ENCODE measurements around the gene LRP1. TPM values are rescaled to one million over a fixed set of nuclear protein-coding genes. Genes with fewer than 3 reads are reported as not detected.
"Not testable (repeated sequence)": the region's sequence is repeated elsewhere in the genome, so short reads cannot be mapped to it uniquely, and the experiment has no call there.

The LRP1 gene
- total RNA-seq, 1 donor from 2014 or later: 0.95 TPM

- ChIA-PET CTCF (no interaction called here), POLR2A (no interaction called here)
- Mint-ChIP-seq H3K4me1 (peaks cover 6% of the 10 kb centered on the region), H3K27ac (peak overlapping the region; percentile 57), H3K27me3 (no peaks in the 10 kb centered on the region), H3K36me3 (ENCODE audit: low read depth) (no peaks in the 10 kb centered on the region), H3K4me3 (no peak overlapping the region), H3K9me3 (peaks cover 2% of the 10 kb centered on the region)
- intact Hi-C loops (cut with micrococcal nuclease): loop anchor here (10.0 kb wide), 1 partner anchor 335 kb away; the partner anchor contains the start of genes GLI1 and INHBE
- ATAC-seq (ENCODE audit: low read depth) (no peak), DNase-seq (no peak)
- TF ChIP-seq, protein P1, sequence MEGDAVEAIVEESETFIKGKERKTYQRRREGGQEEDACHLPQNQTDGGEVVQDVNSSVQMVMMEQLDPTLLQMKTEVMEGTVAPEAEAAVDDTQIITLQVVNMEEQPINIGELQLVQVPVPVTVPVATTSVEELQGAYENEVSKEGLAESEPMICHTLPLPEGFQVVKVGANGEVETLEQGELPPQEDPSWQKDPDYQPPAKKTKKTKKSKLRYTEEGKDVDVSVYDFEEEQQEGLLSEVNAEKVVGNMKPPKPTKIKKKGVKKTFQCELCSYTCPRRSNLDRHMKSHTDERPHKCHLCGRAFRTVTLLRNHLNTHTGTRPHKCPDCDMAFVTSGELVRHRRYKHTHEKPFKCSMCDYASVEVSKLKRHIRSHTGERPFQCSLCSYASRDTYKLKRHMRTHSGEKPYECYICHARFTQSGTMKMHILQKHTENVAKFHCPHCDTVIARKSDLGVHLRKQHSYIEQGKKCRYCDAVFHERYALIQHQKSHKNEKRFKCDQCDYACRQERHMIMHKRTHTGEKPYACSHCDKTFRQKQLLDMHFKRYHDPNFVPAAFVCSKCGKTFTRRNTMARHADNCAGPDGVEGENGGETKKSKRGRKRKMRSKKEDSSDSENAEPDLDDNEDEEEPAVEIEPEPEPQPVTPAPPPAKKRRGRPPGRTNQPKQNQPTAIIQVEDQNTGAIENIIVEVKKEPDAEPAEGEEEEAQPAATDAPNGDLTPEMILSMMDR (IDR thresholded peaks at IDR 0.05): no peak
Measured at GRCh38 chr12:57119294-57120085, 8.8 kb upstream of the LRP1 start.

GRCh38 chr12:57120718-57121117 lies 7.6 kb upstream of the LRP1 start:
- intact Hi-C loops (cut with micrococcal nuclease): loop anchor here (10.0 kb wide), 1 partner anchor 334 kb away; the partner anchor contains the start of genes GLI1 and INHBE
- not testable (repeated sequence) for H3K4me3 Mint-ChIP-seq; H3K36me3 Mint-ChIP-seq (ENCODE audit: low read depth); H3K27me3 Mint-ChIP-seq; DNase-seq; ATAC-seq (ENCODE audit: low read depth); H3K27ac Mint-ChIP-seq; H3K9me3 Mint-ChIP-seq; H3K4me1 Mint-ChIP-seq
- ChIA-PET CTCF (interaction anchor here (0.8 to 1.2 kb wide), 5 partner anchors 8 to 106 kb away, joined by 3 to 6 read pairs (median 3); no protein-coding TSS in a partner anchor), POLR2A (interaction anchor here (0.6 to 2.8 kb wide), 2 partner anchors 9 to 32 kb away, joined by 3 to 10 read pairs; partner anchors contain the start of genes NAB2 and STAT6)

GRCh38 chr12:57123813-57124212 lies 4.5 kb upstream of the LRP1 start:
- no peak for ATAC-seq (ENCODE audit: low read depth)
- Mint-ChIP-seq H3K27me3 (no peaks in the 10 kb centered on the region), H3K9me3 (peaks cover 2% of the 10 kb centered on the region), H3K4me1 (peaks cover 10% of the 10 kb centered on the region), H3K4me3 (no peak overlapping the region), H3K27ac (no peak overlapping the region), H3K36me3 (ENCODE audit: low read depth) (no peaks in the 10 kb centered on the region)
- POLR2A ChIA-PET: interaction anchor here (1.0 to 1.4 kb wide), 3 partner anchors 12 to 329 kb away, joined by 3 to 11 read pairs (median 3); partner anchors contain the start of gene STAT6
- intact Hi-C loops (cut with micrococcal nuclease): loop anchor here (1.0 to 10.0 kb wide), 4 partner anchors 49 to 331 kb away; partner anchors contain the start of genes GLI1 and INHBE
- TF ChIP-seq, protein P1 (IDR thresholded peaks at IDR 0.05): no peak
- DNase-seq: no peak
- CTCF ChIA-PET: interaction anchor here (0.8 to 2.8 kb wide), 23 partner anchors 8 to 330 kb away, joined by 3 to 20 read pairs (median 6); partner anchors contain the start of gene STAT6

- ChIA-PET POLR2A (interaction anchor here (1.0 to 1.4 kb wide), 3 partner anchors 12 to 328 kb away, joined by 3 to 11 read pairs (median 3); partner anchors contain the start of gene STAT6), CTCF (interaction anchor here (0.6 to 2.8 kb wide), 27 partner anchors 9 to 359 kb away, joined by 3 to 20 read pairs (median 5); partner anchors contain the start of gene STAT6)
- no peak overlapping the region for H3K4me3 Mint-ChIP-seq
- H3K27me3 Mint-ChIP-seq: no peaks in the 10 kb centered on the region
- H3K27ac Mint-ChIP-seq: no peak overlapping the region
- intact Hi-C loops (cut with micrococcal nuclease): loop anchor here (1.0 to 10.0 kb wide), 4 partner anchors 49 to 330 kb away; partner anchors contain the start of genes GLI1 and INHBE
- peaks cover 2% of the 10 kb centered on the region for H3K9me3 Mint-ChIP-seq
- ATAC-seq (ENCODE audit: low read depth) (peak; percentile 72), DNase-seq (peak; percentile 31)
- H3K4me1 Mint-ChIP-seq: peaks cover 5% of the 10 kb centered on the region
- no peaks in the 10 kb centered on the region for H3K36me3 Mint-ChIP-seq (ENCODE audit: low read depth)
- TF ChIP-seq, protein P1 (IDR thresholded peaks at IDR 0.05): no peak
Measured at GRCh38 chr12:57124261-57124877, 3.9 kb upstream of the LRP1 start.

DNA sequence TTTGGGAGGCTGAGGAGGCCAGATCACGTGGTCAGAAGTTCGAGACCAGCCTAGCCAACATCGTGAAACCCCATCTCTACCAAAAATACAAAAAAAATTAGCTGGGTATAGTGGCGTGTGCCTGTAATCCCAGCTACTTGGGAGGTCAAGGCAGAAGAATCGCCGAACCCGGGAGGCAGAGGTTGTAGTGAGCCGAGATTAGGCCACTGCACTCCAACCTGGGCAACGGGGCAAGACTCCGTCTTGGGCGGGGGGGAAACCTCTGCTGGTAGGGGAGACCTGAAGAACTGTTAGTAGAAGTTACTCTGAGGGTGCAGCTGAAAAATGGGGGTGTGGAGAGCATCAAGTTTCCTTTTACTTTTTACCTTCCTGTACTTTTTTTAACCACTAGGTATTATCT lies 2.2 kb upstream of the LRP1 start:
- ChIA-PET POLR2A (interaction anchor here (0.5 to 1.1 kb wide), 3 partner anchors 38 to 57 kb away, joined by 3 read pairs; partner anchors contain the start of gene NEMP1), CTCF (interaction anchor here (0.6 to 2.0 kb wide), 7 partner anchors 14 to 117 kb away, joined by 3 to 9 read pairs (median 4); no protein-coding TSS in a partner anchor)
- DNase-seq (no peak), ATAC-seq (ENCODE audit: low read depth) (no peak)
- peaks cover 2% of the 10 kb centered on the region for H3K27me3 Mint-ChIP-seq
- peaks cover 2% of the 10 kb centered on the region for H3K9me3 Mint-ChIP-seq
- H3K36me3 Mint-ChIP-seq (ENCODE audit: low read depth): no peaks in the 10 kb centered on the region
- no peak overlapping the region for H3K4me3 Mint-ChIP-seq
- TF ChIP-seq, protein P1 (IDR thresholded peaks at IDR 0.05): no peak
- peaks cover 10% of the 10 kb centered on the region for H3K4me1 Mint-ChIP-seq
- intact Hi-C loops (cut with micrococcal nuclease): loop anchor here (1.0 to 10.0 kb wide), 2 partner anchors 14 to 329 kb away; partner anchors contain the start of genes GLI1 and INHBE
- no peak overlapping the region for H3K27ac Mint-ChIP-seq
